GM21526 (cell line): ENCODE data around the gene PARD3.

Experiments
- ATAC-seq: cut with Tn5 transposase; IDR thresholded peaks from one replicate; pipeline ENCODE4 v1.9.1; 2021; ENCODE audit warnings: moderate library complexity; ENCODE audit not compliant: unreplicated experiment, low FRiP score

PARD3 gene

GRCh38 chr10:34255035-34255434 is 560.1 kb downstream of the PARD3 start:
- ATAC-seq: no peak

- ATAC-seq: no peak
Observed at GRCh38 chr10:34254596-34254995, 560.5 kb downstream of the PARD3 start.

DNA sequence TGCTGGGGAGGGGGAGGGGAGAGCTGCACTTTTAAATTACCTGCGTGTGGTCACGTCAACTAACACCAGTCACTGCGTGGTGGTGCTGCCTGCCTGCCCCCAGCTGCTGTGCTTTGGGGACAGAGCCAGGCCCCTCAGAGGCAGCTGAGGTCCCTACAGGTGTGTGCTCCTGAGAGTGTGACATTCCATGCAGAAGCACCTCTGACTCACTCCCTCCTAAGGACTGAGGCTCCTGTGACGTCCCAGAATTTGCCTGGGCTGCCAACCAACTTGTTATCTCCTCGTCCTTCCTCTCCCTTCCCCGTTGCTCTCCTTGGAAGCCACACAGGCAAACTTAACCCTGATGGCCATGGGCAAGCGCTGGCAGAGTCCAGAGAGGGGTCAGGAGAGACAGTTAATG is 563.0 kb downstream of the PARD3 start:
- no peak for ATAC-seq

- ATAC-seq: no peak
Observed at GRCh38 chr10:34251177-34251576, 563.9 kb downstream of the PARD3 start.

- no peak for ATAC-seq
Observed at GRCh38 chr10:34250722-34251121, 564.4 kb downstream of the PARD3 start.

- ATAC-seq: no peak
Observed at GRCh38 chr10:34249634-34250033, 565.5 kb downstream of the PARD3 start.

DNA sequence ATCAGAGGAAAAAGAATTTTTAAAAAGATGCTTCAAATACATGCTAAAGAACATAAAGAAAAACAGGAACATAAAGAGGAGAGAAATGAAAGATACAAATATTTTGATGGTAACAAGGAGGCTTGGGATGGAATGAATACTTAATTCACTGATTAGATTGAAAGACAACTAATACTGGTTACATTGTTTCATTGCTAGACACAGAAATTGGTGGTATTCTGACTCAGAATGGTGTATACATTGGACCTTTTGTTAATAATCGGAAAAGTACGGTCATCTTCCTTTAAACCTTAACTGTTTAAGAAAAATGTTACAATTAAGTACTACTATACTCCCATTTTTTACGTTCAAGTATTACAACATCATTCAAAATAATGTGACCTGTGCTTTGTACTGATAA is 567.5 kb downstream of the PARD3 start:
- no peak for ATAC-seq

DNA sequence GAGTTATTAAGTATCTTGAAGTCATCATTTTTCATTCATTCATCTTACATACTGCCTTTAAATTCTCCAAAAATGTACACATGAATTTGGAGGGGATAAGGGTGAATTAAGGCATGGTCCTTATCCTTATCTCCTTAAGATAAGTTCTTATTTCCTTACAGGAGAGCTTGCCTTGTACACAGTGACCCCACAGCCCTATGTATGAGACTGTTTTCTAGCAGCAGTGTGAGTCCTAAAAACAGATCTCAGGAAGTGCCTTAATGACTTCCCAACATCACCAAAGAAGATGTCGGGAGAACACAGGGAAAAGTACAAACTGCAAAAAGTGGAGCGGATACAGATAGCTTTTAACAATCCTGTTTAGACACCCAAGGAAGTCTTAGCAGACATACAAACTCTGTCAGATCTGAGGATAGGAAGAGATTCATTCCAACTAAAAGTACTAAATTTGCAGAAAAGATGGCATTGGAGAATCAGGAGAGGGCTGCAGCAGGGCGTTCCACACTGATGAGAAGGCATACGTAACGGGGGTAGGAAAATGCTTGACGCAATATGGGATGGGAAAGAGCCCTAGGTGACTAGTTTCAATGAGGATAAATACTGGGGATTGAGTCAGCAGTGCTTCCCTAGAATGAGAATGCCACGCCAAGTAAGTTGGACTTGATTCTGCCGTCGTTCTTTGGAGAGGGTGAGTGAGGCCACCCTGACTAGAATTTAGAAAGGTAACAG is 570.2 kb downstream of the PARD3 start:
- no peak for ATAC-seq

- no peak for ATAC-seq
Observed at GRCh38 chr10:34241226-34242000, 573.7 kb downstream of the PARD3 start.

DNA sequence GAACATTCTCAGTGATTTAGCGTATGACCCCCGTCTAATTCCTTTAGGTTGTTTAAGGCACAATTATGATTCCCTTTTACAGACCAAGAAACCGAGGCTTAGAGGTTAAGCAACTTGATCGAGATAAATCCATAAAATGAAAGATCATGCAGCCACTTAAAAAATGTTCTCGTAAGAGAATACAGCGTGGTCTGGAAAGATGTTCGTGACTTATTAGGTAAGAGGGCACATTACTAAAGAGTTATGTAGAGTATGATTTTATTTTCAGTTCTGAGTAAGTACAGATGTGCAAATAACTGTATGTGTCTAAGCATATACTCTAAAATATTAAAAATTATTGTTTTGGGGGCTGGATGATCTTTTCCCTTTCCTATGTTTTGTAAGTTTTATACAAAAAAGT is 575.1 kb downstream of the PARD3 start:
- ATAC-seq: no peak

GRCh38 chr10:34237898-34238455 is 577.1 kb downstream of the PARD3 start:
- no peak for ATAC-seq

DNA sequence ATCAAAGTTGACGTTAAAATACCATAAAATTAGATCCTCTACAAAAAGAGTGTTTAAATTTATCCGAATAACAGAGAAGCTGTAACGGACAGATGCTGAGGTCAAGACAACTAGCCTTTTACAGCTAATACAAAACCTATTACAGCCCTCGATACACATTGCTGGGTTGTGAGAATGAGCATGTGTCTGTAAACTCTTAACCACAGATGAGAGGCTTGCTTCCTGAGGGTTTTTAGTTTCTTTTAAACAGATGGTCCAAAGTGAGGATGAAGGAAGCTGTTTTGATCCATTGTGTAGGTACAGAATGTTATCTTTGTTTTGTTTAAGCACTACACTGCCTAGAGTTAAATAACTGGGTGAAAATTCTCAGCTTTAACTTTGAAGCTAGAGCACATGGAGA is 578.2 kb downstream of the PARD3 start:
- ATAC-seq: no peak

GRCh38 chr10:34235164-34235832 is 579.8 kb downstream of the PARD3 start:
- ATAC-seq: no peak

DNA sequence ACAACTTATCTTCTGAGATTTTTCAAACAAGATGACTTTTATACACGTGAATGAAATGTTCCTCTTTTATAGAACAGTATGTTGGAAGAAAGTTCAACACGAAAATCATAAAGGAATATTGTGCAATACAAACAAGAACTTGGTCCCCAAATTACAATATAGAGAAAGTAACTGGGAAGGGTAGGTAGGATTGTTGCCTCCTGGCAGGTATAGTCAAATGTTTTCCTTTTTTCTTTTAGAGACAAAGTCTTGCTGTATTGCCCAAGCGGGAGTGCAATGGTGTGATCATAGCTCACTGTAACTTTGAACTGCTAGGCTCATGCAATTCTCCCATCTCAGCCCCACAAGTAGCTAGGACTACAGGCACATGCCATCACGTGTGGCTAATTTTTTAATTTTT is 582.6 kb downstream of the PARD3 start:
- no peak for ATAC-seq

DNA sequence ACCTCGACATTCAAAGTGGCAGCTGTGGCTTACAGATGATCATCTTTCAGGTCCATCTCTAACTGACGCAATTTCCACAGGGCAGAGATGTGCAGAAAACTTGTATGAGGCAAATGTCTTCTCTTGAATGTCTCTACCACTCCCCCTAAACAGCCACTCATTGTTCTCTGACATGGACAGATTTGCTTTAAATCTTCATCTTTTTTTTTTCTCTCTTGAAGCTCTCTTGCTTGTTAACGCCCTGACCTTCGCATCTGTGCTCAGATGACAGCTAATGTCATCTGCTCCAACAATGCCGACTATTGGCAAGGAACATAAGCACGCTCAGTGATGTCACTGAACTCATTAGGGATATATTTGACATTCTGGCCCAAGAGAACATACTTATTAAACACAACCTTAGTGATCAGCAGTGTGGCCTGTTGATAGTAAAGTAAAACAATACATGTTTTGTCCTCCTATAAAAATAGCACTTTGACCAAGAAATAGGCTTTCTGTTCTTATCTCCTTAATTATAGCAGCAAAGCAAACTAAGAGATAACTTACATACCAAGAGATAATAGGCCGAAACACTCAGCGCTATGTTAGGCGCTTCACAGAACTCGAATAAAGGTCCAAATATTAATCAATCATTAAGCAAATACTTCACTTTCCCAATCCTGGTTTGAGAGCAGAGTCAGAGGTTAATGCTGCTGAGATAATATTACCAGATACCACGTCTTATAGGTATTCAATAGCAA is 583.5 kb downstream of the PARD3 start:
- no peak for ATAC-seq

DNA sequence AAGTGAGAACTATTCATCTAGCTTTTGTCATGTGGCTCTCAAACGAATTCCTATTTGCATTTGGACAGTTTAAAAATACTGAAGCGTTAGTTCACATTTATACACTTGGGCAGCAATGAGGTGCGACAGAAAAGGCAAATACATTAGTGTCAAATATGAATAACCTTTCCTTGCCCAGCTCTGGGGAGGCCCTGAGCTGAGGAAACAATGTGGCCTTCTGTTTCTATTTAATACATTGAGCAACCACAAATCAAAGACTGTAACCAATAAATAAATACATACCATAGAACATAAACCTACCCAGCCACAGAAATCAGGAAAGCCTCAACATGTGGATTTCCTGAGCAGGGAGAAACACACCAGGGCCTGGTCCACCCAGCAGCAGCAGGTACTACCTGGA is 585.2 kb downstream of the PARD3 start:
- no peak for ATAC-seq

DNA sequence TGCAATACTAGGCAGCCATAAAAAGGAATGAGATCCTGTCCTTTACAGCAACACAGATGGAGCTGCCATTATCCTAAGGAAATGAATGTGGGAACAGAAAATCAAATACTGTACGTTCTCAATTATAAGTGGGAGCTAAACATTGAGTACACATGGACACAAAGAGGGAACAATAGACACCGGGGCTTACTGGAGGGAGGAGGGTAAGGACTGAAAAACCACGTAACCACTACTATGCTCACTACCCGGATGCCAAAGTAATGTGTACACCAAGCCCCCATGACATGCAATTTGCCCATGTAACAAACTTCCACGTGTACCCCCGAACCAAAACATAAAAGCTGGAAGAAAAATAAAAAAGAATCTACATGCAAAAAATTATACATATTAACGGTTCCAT is 587.0 kb downstream of the PARD3 start:
- ATAC-seq: no peak

GRCh38 chr10:34224639-34225038 is 590.5 kb downstream of the PARD3 start:
- ATAC-seq: no peak

- no peak for ATAC-seq
Observed at GRCh38 chr10:34223658-34224057, 591.4 kb downstream of the PARD3 start.

DNA sequence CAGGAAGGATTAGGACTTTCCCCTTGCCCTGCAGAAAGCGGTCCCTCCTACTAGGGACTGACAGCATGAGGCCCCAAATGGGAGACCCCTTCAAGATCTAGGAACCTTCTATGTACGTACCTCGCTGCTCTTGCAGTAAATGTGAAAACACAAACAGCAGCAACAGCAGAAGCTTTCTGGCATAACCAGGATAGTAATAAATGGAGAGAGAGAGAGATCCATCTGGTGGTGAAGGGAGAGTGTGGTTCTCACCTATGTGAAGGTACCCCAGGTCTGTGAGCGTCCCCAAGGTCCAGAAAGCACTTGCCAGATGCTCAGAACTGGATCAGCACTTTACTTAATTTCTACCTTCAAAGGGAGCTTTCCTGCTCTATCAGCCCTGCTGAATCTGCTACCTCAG is 592.7 kb downstream of the PARD3 start:
- ATAC-seq: no peak
